NCI-H1694 treated with DMSO at 0.1 percent for 48 hours (cell line): ENCODE measurements around the gene PAFAH2.
"Not testable (repeated sequence)": the region's sequence is repeated elsewhere in the genome, so short reads cannot be mapped to it uniquely, and the experiment has no call there.

Source experiments
- DNase-seq: peaks from one replicate; lab custom pipeline; 2025; lab: John Stamatoyannopoulos, UW

The PAFAH2 gene

GRCh38 chr1:25979210-25979609 is 18.7 kb downstream of the PAFAH2 start:
- DNase-seq = no peak

GRCh38 chr1:25978403-25978802 is 19.5 kb downstream of the PAFAH2 start:
- DNase-seq = no peak

- DNase-seq = no peak
Measured at GRCh38 chr1:25977801-25978200, 20.1 kb downstream of the PAFAH2 start.

GRCh38 chr1:25973610-25974321 is 24.1 kb downstream of the PAFAH2 start:
- DNase-seq = no peak

- DNase-seq = no peak
Measured at GRCh38 chr1:25971811-25972180, 26.1 kb downstream of the PAFAH2 start.

- DNase-seq = no peak
Measured at GRCh38 chr1:25971066-25971810, 26.6 kb downstream of the PAFAH2 start.

- DNase-seq = no peak
Measured at GRCh38 chr1:25967308-25967707, 30.6 kb downstream of the PAFAH2 start.

GRCh38 chr1:25959611-25960010 is 38.3 kb downstream of the PAFAH2 start:
- DNase-seq = no peak

- no peak for DNase-seq
Measured at GRCh38 chr1:25958465-25958864, 39.4 kb downstream of the PAFAH2 start.

GRCh38 chr1:25955553-25955952 is 42.3 kb downstream of the PAFAH2 start:
- DNase-seq = no peak

GRCh38 chr1:25954282-25954938 is 43.5 kb downstream of the PAFAH2 start:
- DNase-seq = no peak

- DNase-seq = peak; percentile 98
Measured at GRCh38 chr1:25952841-25953401, 44.9 kb downstream of the PAFAH2 start.

GRCh38 chr1:25948641-25949040 is 49.2 kb downstream of the PAFAH2 start:
- DNase-seq = no peak

- DNase-seq = no peak
Measured at GRCh38 chr1:25947027-25947426, 50.8 kb downstream of the PAFAH2 start.

GRCh38 chr1:25945761-25946160 is 52.1 kb downstream of the PAFAH2 start:
- no peak for DNase-seq

- no peak for DNase-seq
Measured at GRCh38 chr1:25944986-25945385, 52.9 kb downstream of the PAFAH2 start.

- not testable (repeated sequence) for DNase-seq
Measured at GRCh38 chr1:25943511-25943910, 54.4 kb downstream of the PAFAH2 start.

- DNase-seq = no peak
Measured at GRCh38 chr1:25936947-25937346, 60.9 kb downstream of the PAFAH2 start.

- no peak for DNase-seq
Measured at GRCh38 chr1:25933479-25934365, 64.1 kb downstream of the PAFAH2 start.

GRCh38 chr1:25932811-25933400 is 65.0 kb downstream of the PAFAH2 start:
- DNase-seq = not testable (repeated sequence)

GRCh38 chr1:25932321-25932720 is 65.5 kb downstream of the PAFAH2 start:
- no peak for DNase-seq
